ENCODE measurements around the gene USP25.

Gene USP25

GRCh38 chr21:15857740-15858139 lies 128.0 kb downstream of the USP25 start:
- Histone ChIP-seq H3K9me3 (ENCODE audit: control insufficient read depth, insufficient read depth, low read length) (no peaks in the 10 kb centered on the region), H3K27ac (ENCODE audit: low read depth, low read length) (no peak overlapping the region), H3K4me1 (ENCODE audit: control insufficient read depth, low read length) (no peaks in the 10 kb centered on the region), H4K20me1 (ENCODE audit: control insufficient read depth, insufficient read depth, low read depth, low read length) (no peaks in the 10 kb centered on the region), H3F3A (ENCODE audit: control insufficient read depth, insufficient read depth) (no peaks in the 10 kb centered on the region), H3K36me3 (ENCODE audit: control insufficient read depth, low read length) (no peaks in the 10 kb centered on the region; the same call in 1 of the 2 replicates), H3K79me2 (ENCODE audit: control insufficient read depth, low read length) (no peaks in the 10 kb centered on the region), H3K4me2 (ENCODE audit: low read length) (no peak overlapping the region), H3K9me2 (replicated peaks; ENCODE audit: control insufficient read depth, low read length) (no peaks in the 10 kb centered on the region), H3K27me3 (ENCODE audit: control insufficient read depth, low read length) (no peaks in the 10 kb centered on the region), H3K4me3 (ENCODE audit: low read length) (no peak overlapping the region)
- TF ChIP-seq EZH2phosphoT487 (IDR thresholded peaks at IDR 0.05; ENCODE audit: borderline replicate concordance, low read length) (no peak), CTCF (IDR thresholded peaks at IDR 0.05; ENCODE audit: low read depth, low read length, poor library complexity, severe bottlenecking) (no peak)

GRCh38 chr21:15860541-15860940 lies 130.8 kb downstream of the USP25 start:
- Histone ChIP-seq H3K4me1 (ENCODE audit: control insufficient read depth, low read length) (no peaks in the 10 kb centered on the region), H3K9me2 (replicated peaks; ENCODE audit: control insufficient read depth, low read length) (no peaks in the 10 kb centered on the region), H3K27me3 (ENCODE audit: control insufficient read depth, low read length) (no peaks in the 10 kb centered on the region), H3K9me3 (ENCODE audit: control insufficient read depth, insufficient read depth, low read length) (no peaks in the 10 kb centered on the region), H3F3A (ENCODE audit: control insufficient read depth, insufficient read depth) (no peaks in the 10 kb centered on the region), H3K79me2 (ENCODE audit: control insufficient read depth, low read length) (no peaks in the 10 kb centered on the region), H3K27ac (ENCODE audit: low read depth, low read length) (no peak overlapping the region), H3K36me3 (ENCODE audit: control insufficient read depth, low read length) (no peaks in the 10 kb centered on the region), H4K20me1 (ENCODE audit: control insufficient read depth, insufficient read depth, low read depth, low read length) (no peaks in the 10 kb centered on the region), H3K4me2 (ENCODE audit: low read length) (no peak overlapping the region), H3K4me3 (ENCODE audit: low read length) (no peak overlapping the region)
- TF ChIP-seq EZH2phosphoT487 (IDR thresholded peaks at IDR 0.05; ENCODE audit: borderline replicate concordance, low read length), result no peak
- TF ChIP-seq CTCF (IDR thresholded peaks at IDR 0.05; ENCODE audit: low read depth, low read length, poor library complexity, severe bottlenecking), result no peak

GRCh38 chr21:15868940-15869339 lies 139.2 kb downstream of the USP25 start:
- peaks cover 16% of the 10 kb centered on the region for H3K36me3 ChIP-seq (ENCODE audit: control insufficient read depth, low read length)
- no peak for TF ChIP-seq CTCF (IDR thresholded peaks at IDR 0.05; ENCODE audit: low read depth, low read length, poor library complexity, severe bottlenecking)
- TF ChIP-seq EZH2phosphoT487 (IDR thresholded peaks at IDR 0.05; ENCODE audit: borderline replicate concordance, low read length), result no peak
- no peaks in the 10 kb centered on the region for H3K79me2 ChIP-seq (ENCODE audit: control insufficient read depth, low read length)
- H3K27me3 ChIP-seq (ENCODE audit: control insufficient read depth, low read length), result no peaks in the 10 kb centered on the region
- no peak overlapping the region for H3K27ac ChIP-seq (ENCODE audit: low read depth, low read length)
- H3K4me1 ChIP-seq (ENCODE audit: control insufficient read depth, low read length), result peaks cover 33% of the 10 kb centered on the region
- H3K9me3 ChIP-seq (ENCODE audit: control insufficient read depth, insufficient read depth, low read length), result no peaks in the 10 kb centered on the region
- H3K9me2 ChIP-seq (replicated peaks; ENCODE audit: control insufficient read depth, low read length), result no peaks in the 10 kb centered on the region
- no peak overlapping the region for H3K4me2 ChIP-seq (ENCODE audit: low read length)
- H3K4me3 ChIP-seq (ENCODE audit: low read length), result no peak overlapping the region
- H3F3A ChIP-seq (ENCODE audit: control insufficient read depth, insufficient read depth), result no peaks in the 10 kb centered on the region; the same call in 1 of the 2 replicates
- no peaks in the 10 kb centered on the region for H4K20me1 ChIP-seq (ENCODE audit: control insufficient read depth, insufficient read depth, low read depth, low read length)

All from DOHH2 (cell line).